ENCODE results near the gene ADAM10.

Gene ADAM10

DNA sequence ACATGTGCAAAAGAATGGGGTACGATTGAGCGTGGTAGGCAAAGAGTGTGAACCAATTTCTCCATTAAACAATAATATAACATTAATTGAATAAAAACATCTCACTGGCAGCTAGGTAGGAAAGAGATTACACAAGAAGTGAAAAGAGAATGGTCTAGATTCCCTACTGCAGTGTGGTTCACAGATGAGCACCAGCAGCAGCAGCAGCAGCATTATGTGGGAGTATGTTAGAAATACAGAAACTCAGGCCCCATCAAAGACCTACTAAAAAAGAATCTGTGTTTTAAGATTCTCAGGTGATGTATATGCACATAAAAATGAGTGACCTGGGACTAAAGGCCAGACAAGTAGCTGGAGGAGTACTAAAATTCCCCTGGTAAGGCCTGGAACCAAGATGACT, 118.2 kb downstream of the ADAM10 start:
- CTCF ChIA-PET = no interaction called here
- TF ChIP-seq, protein P1, sequence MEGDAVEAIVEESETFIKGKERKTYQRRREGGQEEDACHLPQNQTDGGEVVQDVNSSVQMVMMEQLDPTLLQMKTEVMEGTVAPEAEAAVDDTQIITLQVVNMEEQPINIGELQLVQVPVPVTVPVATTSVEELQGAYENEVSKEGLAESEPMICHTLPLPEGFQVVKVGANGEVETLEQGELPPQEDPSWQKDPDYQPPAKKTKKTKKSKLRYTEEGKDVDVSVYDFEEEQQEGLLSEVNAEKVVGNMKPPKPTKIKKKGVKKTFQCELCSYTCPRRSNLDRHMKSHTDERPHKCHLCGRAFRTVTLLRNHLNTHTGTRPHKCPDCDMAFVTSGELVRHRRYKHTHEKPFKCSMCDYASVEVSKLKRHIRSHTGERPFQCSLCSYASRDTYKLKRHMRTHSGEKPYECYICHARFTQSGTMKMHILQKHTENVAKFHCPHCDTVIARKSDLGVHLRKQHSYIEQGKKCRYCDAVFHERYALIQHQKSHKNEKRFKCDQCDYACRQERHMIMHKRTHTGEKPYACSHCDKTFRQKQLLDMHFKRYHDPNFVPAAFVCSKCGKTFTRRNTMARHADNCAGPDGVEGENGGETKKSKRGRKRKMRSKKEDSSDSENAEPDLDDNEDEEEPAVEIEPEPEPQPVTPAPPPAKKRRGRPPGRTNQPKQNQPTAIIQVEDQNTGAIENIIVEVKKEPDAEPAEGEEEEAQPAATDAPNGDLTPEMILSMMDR (conservative IDR thresholded peaks at IDR 0.05; ENCODE audit: low read depth) = no peak
- no peak overlapping the region for H3K27ac ChIP-seq
- no peak for DNase-seq (ENCODE audit: low spot score)
- POLR2A ChIA-PET (ENCODE audit: low non-redundant PET) = no interaction called here

GRCh38 chr15:58629625-58630024, 119.9 kb downstream of the ADAM10 start:
- TF ChIP-seq, protein P1 (conservative IDR thresholded peaks at IDR 0.05; ENCODE audit: low read depth) = no peak
- no peak overlapping the region for H3K27ac ChIP-seq
- CTCF ChIA-PET = interaction anchor here (0.7 kb wide), 1 partner anchor 973 kb away, joined by 4 read pairs; no protein-coding TSS in a partner anchor

DNA sequence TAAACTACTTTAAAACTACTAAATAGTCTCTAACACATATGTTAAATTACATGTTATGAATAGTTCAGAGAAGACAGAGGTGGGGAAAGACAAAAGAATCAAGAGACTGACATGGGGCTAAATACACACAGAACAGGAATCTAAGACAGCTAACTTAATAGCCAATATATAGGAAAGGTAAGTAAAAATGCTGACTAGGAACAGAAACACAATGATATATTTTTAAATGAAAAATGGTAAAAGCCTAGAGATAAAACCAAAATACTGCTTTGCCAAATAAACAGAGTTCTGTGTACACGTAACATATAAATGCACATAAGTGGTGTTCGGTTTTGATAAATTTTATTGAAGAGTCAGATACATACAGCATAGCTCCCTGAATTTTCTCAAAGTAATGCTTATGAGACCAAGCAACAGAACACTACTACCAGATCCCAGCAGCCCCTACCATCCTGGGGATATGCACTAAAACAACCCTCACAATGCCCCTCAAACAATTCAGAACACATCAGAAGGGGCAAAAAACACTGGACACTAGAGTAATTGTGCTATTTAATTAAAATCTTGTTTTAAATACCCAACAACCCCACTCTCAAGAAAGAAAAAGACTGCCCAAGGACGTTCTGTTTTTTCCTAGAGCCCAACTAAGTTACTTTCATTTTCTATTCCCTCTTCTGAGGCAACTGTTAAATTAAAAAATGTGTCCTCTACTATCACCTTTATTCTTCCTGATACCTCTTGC, 121.1 kb downstream of the ADAM10 start:
- ChIA-PET CTCF (interaction anchor here (0.6 kb wide), 1 partner anchor 305 kb away, joined by 3 read pairs; no protein-coding TSS in a partner anchor), POLR2A (ENCODE audit: low non-redundant PET) (no interaction called here)
- H3K27ac ChIP-seq = no peak overlapping the region
- TF ChIP-seq, protein P1 (conservative IDR thresholded peaks at IDR 0.05; ENCODE audit: low read depth) = no peak
- no peak for DNase-seq (ENCODE audit: low spot score)

More at GRCh38 chr15:58629625-58630024, 119.9 kb downstream of the ADAM10 start:
- DNase-seq (ENCODE audit: low spot score) = no peak
- POLR2A ChIA-PET (ENCODE audit: low non-redundant PET) = no interaction called here

GRCh38 chr15:58627701-58628100, 121.8 kb downstream of the ADAM10 start:
- no peak overlapping the region for H3K27ac ChIP-seq
- CTCF ChIA-PET = no interaction called here
- TF ChIP-seq, protein P1 (conservative IDR thresholded peaks at IDR 0.05; ENCODE audit: low read depth) = no peak
- POLR2A ChIA-PET (ENCODE audit: low non-redundant PET) = no interaction called here
- DNase-seq (ENCODE audit: low spot score) = no peak

DNA sequence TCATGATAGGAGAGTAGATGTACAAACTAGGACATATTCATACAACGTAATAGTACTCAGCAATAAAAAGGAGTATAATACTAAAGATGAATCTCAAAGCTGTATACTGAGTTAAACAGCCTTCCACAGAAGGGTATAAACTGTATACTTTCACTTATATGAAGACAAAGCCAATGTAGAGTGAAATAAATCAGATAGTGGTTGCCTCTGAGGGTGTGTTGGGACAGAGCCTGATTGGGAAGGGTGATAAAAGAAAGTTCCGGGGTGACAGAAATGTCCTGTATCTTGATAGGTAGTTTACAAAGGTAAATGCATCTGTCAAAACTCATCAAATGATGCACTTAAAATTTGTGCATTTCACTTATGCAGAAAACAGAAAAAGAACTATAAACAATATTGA, 122.5 kb downstream of the ADAM10 start:
- H3K27ac ChIP-seq = no peak overlapping the region
- DNase-seq (ENCODE audit: low spot score) = no peak
- TF ChIP-seq, protein P1 (conservative IDR thresholded peaks at IDR 0.05; ENCODE audit: low read depth) = no peak
- ChIA-PET CTCF (no interaction called here), POLR2A (ENCODE audit: low non-redundant PET) (no interaction called here)

DNA sequence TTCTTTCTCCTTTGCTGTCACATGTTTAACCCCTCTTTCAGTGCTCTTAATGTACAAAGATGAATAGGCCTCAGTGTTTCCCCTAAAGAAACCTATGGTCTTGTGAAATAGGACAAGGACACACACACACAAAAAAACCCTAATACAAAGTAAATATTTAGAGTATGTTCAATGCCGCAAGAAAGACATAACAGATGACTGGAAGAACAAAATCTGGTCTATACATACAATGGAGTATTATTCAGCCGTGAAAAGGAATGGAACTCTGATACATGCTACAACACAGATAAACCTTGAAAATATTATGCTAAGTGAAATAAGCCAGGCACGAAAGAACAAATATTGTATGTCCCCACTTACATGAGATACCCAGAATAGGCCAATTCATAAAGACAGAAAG, 123.1 kb downstream of the ADAM10 start:
- TF ChIP-seq, protein P1 (conservative IDR thresholded peaks at IDR 0.05; ENCODE audit: low read depth) = no peak
- ChIA-PET CTCF (no interaction called here), POLR2A (ENCODE audit: low non-redundant PET) (no interaction called here)
- no peak for DNase-seq (ENCODE audit: low spot score)
- H3K27ac ChIP-seq = no peak overlapping the region

Measured in RWPE1 (cell line).